GM12878 (cell line): ENCODE measurements around the gene ASB2. TPM values are rescaled to one million over a fixed set of nuclear protein-coding genes. Genes with fewer than 3 reads are reported as not detected.

Source experiments
- ATAC-seq: fragments of 200-7000 bp; cut with Tn5 transposase; 3 replicates; pipeline ENCODE4 v1.9.1; 2020; ENCODE audit warnings: mild to moderate bottlenecking, moderate library complexity
- BruUV-seq: library from RNA; stranded (reverse); fragments of 400-500 nt; replicated peaks from 2 replicates; lab custom pipeline; 2021; lab: Mats Ljungman, UMichigan
- CTCF ChIA-PET: fragments of 300-600 bp; sonication (Branson Sonifier 250); formaldehyde crosslinking; extraction: SDS; loops from one replicate; lab custom pipeline; 2021; ENCODE audit warnings: inconsistent platforms; lab: Yijun Ruan, JAX
- POLR2A ChIA-PET: fragments of 350-600 bp; formaldehyde crosslinking; extraction: SDS; loops from one replicate; lab custom pipeline; 2021; ENCODE audit warnings: inconsistent platforms; lab: Charles Lee
- RAD21 ChIA-PET: fragments of 300-600 bp; sonication (Branson Sonifier 250); formaldehyde crosslinking; loops from one replicate; lab custom pipeline; 2023; ENCODE audit warnings: antibody characterized with exemption; ENCODE audit not compliant: unreplicated experiment; lab: Charles Lee
- SMC1A ChIA-PET: fragments of 300-600 bp; sonication (Branson Sonifier 250); formaldehyde crosslinking; loops from one replicate; lab custom pipeline; 2023; ENCODE audit not compliant: unreplicated experiment, uncharacterized antibody; lab: Charles Lee
- DNase-seq: peaks from one replicate; pipeline ENCODE4 v3.0.0-alpha.2; 2011; ENCODE audit warnings: low read depth, low spot score
- FAIRE-seq: peaks from 3 replicates; lab custom pipeline; 2011; peaks lifted over from hg19 to GRCh38; lab: Jason Lieb, UNC
- H2AFZ ChIP-seq: 2 replicates; pipeline ENCODE4 v1.6.0; 2011; ENCODE audit warnings: low read depth, low read length, control low read depth; ENCODE audit not compliant: control insufficient read depth
- H3K27ac ChIP-seq: 2 replicates; pipeline ENCODE4 v1.5.1; 2011; ENCODE audit warnings: control low read depth; ENCODE audit not compliant: control insufficient read depth, insufficient read depth
- H3K27me3 ChIP-seq, 2 experiments: replicated peaks in 1 of 2; 2 replicates each; pipeline versions ENCODE4 v1.6.0 to v1.6.1; 2011; ENCODE audit warnings: low read length in 1 of 2; ENCODE audit not compliant: control insufficient read depth in 2 of 2, insufficient read depth in 2 of 2
- H3K36me3 ChIP-seq, 2 experiments: 2 replicates each; pipeline ENCODE4 v1.5.1; 2011; ENCODE audit warnings: low read length in 1 of 2; ENCODE audit not compliant: control insufficient read depth in 2 of 2, insufficient read depth in 2 of 2
- H3K4me1 ChIP-seq: 2 replicates; pipeline ENCODE4 v1.6.1; 2011; ENCODE audit warnings: mild to moderate bottlenecking, low read length, moderate library complexity, mixed read lengths; ENCODE audit not compliant: control insufficient read depth, insufficient read depth
- H3K4me2 ChIP-seq: 2 replicates; pipeline ENCODE4 v1.6.0; 2011; ENCODE audit warnings: control low read depth; ENCODE audit not compliant: control insufficient read depth, insufficient read depth
- H3K4me3 ChIP-seq: fragments of 200-600 bp; sonication (generic); 2 replicates; pipeline ENCODE4 v1.5.1; 2016
- H3K79me2 ChIP-seq: 2 replicates; pipeline ENCODE4 v1.6.0; 2011; ENCODE audit warnings: low read length; ENCODE audit not compliant: control insufficient read depth, insufficient read depth
- H3K9ac ChIP-seq: 2 replicates; pipeline ENCODE4 v1.8.0; 2011; ENCODE audit warnings: low read length, control low read depth, mixed read lengths; ENCODE audit not compliant: control insufficient read depth, insufficient read depth
- H3K9me3 ChIP-seq: replicated peaks from 3 replicates; pipeline ENCODE4 v1.5.1; 2011; ENCODE audit warnings: mild to moderate bottlenecking, low read length; ENCODE audit not compliant: control insufficient read depth, insufficient read depth
- H4K20me1 ChIP-seq: 2 replicates; pipeline ENCODE4 v1.6.0; 2011; ENCODE audit not compliant: control insufficient read depth, insufficient read depth
- CHD2 ChIP-seq: IDR thresholded peaks from 2 replicates; pipeline ENCODE4 v1.6.1; 2011; ENCODE audit warnings: low read depth, low read length, improper control_type of control experiment, borderline replicate concordance
- JUNB ChIP-seq: IDR thresholded peaks from 2 replicates; pipeline ENCODE4 v1.6.1; 2016; ENCODE audit warnings: antibody characterized with exemption, mild to moderate bottlenecking
- MEF2A ChIP-seq: IDR thresholded peaks from 2 replicates; pipeline ENCODE4 v1.6.1; 2011; ENCODE audit warnings: low read depth, mild to moderate bottlenecking, low read length, moderate library complexity; ENCODE audit not compliant: insufficient read depth
- NFYA ChIP-seq: IDR thresholded peaks from 2 replicates; pipeline ENCODE4 v1.6.1; 2011; ENCODE audit warnings: low read depth, mild to moderate bottlenecking, low read length, improper control_type of control experiment, borderline replicate concordance
- RAD21 ChIP-seq: IDR thresholded peaks from 2 replicates; pipeline ENCODE4 v1.6.1; 2011; ENCODE audit warnings: mild to moderate bottlenecking, low read depth, low read length, moderate library complexity; ENCODE audit not compliant: insufficient read depth
- USF1 ChIP-seq: IDR thresholded peaks from 2 replicates; pipeline ENCODE4 v1.6.1; 2011; ENCODE audit warnings: borderline replicate concordance, low read depth, mild to moderate bottlenecking, moderate library complexity, mixed read lengths, low read length; ENCODE audit not compliant: insufficient read depth; ENCODE audit errors: extremely low read length
- YBX1 ChIP-seq: fragments of 450-650 bp; IDR thresholded peaks from 2 replicates; pipeline ENCODE4 v1.6.1; 2016; ENCODE audit warnings: antibody characterized with exemption
- WGBS: methylation state at CpG from one replicate; pipeline ENCODE4 v1.1.6; 2016; ENCODE audit warnings: low lambda C conversion rate; ENCODE audit not compliant: insufficient replicate concordance, insufficient coverage; ENCODE audit errors: missing lambda C conversion rate; 5-methylcytosine and 5-hydroxymethylcytosine counted together
- in situ Hi-C: fragments of 300-500 bp; cut with MboI; formaldehyde crosslinking; loops from 9 replicates; pipeline ENCODE4 v1.14.3; 2018; ENCODE audit warnings: mixed read lengths
- intact Hi-C: fragments of 100-400 bp; cut with micrococcal nuclease; formaldehyde crosslinking; loops from one replicate; pipeline ENCODE4 v1.14.2; 2022; ENCODE audit not compliant: unreplicated experiment
- polyA plus RNA-seq, 11 experiments: library from polyadenylated mRNA; depleted of rRNA in 4 of 11; unstranded in 6 of 11; stranded (reverse) in 5 of 11; fragments of >200 nt; fragmentation: Nextera tagmentation in 4 of 11; fragmentation: Illumina TruSeq in 1 of 11; extraction: Ambion mirVana in 4 of 11; extraction: Trizol in 1 of 11; gene quantifications; 1 replicate in 1 of 11; 2 replicates in 10 of 11; pipeline versions ENCODE4 v1.2.1 to v1.2.3, GENCODE V29; 2011 to 2016; ENCODE audit warnings: inconsistent platforms in 2 of 11, missing spikeins in 2 of 11, low read depth in 1 of 11
- total RNA-seq, 4 experiments: library from RNA; depleted of rRNA in 3 of 4; stranded (reverse); fragments of >200 nt in 3 of 4; fragmentation: Illumina TruSeq in 1 of 4; extraction: Trizol in 1 of 4; gene quantifications; 2 replicates each; pipeline versions ENCODE4 v1.2.1 to v1.2.3, GENCODE V29; 2013 to 2021
- TF ChIP-seq, protein P1 (sequence below): IDR thresholded peaks from 2 replicates; pipeline ENCODE4 v1.6.1; 2011; ENCODE audit warnings: borderline replicate concordance, low read depth, mild to moderate bottlenecking, moderate library complexity, low read length; ENCODE audit not compliant: insufficient read depth, poor library complexity, severe bottlenecking
- TF ChIP-seq, protein P2 (sequence below): fragments of 450-650 bp; formaldehyde crosslinking; IDR thresholded peaks from 2 replicates; pipeline ENCODE4 v1.4.0; 2022; ENCODE audit warnings: mild to moderate bottlenecking, moderate library complexity
- TF ChIP-seq, protein P3 (sequence below): IDR thresholded peaks from 2 replicates; pipeline ENCODE4 v1.6.1; 2012; ENCODE audit warnings: mild to moderate bottlenecking, low read depth, low read length

Gene ASB2
- total and polyA plus RNA-seq, 10 of the 15 experiments (the other 5 are each of a cell fraction or from before 2014, with no cell fraction given): 3.0 to 54.8 (median 33.5) TPM

GRCh38 chr14:93946104-93946503, 30.3 kb downstream of the ASB2 start (continued):
- TF ChIP-seq, protein P1, sequence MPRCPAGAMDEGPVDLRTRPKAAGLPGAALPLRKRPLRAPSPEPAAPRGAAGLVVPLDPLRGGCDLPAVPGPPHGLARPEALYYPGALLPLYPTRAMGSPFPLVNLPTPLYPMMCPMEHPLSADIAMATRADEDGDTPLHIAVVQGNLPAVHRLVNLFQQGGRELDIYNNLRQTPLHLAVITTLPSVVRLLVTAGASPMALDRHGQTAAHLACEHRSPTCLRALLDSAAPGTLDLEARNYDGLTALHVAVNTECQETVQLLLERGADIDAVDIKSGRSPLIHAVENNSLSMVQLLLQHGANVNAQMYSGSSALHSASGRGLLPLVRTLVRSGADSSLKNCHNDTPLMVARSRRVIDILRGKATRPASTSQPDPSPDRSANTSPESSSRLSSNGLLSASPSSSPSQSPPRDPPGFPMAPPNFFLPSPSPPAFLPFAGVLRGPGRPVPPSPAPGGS: no peak
- TF ChIP-seq, all 136 proteins: peak for 10

DNA sequence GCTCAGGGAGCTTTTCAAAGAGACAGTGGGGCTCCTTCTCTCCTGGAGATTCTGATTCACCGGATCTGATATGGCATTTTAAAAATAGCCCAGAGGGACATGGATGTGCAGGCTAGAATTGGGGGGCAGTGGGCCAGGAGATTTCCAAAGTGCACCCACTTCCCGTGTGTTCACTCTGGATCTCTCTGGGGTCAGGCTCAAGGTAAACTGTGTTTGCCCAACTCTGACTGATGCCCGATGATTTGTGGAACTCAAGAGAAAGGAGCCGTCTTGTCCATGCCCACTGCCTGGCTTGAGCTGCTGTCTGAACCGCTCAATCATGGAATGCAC, 31.3 kb downstream of the ASB2 start:
- Histone ChIP-seq H3K9me3 (no peaks in the 10 kb centered on the region), H3K27me3 (no peaks in the 10 kb centered on the region), H3K9ac (no peak overlapping the region), H3K27ac (no peak overlapping the region), H2AFZ (no peak overlapping the region), H4K20me1 (no peaks in the 10 kb centered on the region), H3K4me1 (peaks cover 7% of the 10 kb centered on the region), H3K4me3 (no peak overlapping the region), H3K79me2 (no peaks in the 10 kb centered on the region), H3K36me3 (peaks cover 2 to 4% of the 10 kb centered on the region in 2 experiments; a peak in 3 of 4 replicates), H3K4me2 (no peak overlapping the region)
- intact Hi-C loops: no loop called here
- DNase-seq (no peak), FAIRE-seq (no peak), ATAC-seq (no peak)
- in situ Hi-C loops: no loop called here
- 85% methylated on average over 5 of the region's 5 CpGs for WGBS
- no TSS peak for BruUV-seq
- SMC1A ChIA-PET: interaction anchor here (1.0 to 19.5 kb wide), 5 partner anchors 13 to 55 kb away, joined by 4 to 409 read pairs (median 77); partner anchors contain the start of gene ASB2
- RAD21 ChIA-PET: interaction anchor here (13.9 kb wide), 1 partner anchor 56 kb away, joined by 344 read pairs; the partner anchor contains the start of gene CCDC197
- POLR2A ChIA-PET: no interaction called here
- CTCF ChIA-PET: interaction anchor here (0.8 to 11.8 kb wide), 5 partner anchors 7 to 192 kb away, joined by 3 to 343 read pairs (median 3); partner anchors contain the start of gene ASB2
- TF ChIP-seq YBX1 (no peak), JUNB (no peak), MEF2A (no peak), USF1 (no peak), NFYA (no peak), CHD2 (no peak), RAD21 (no peak)
- TF ChIP-seq, protein P2, sequence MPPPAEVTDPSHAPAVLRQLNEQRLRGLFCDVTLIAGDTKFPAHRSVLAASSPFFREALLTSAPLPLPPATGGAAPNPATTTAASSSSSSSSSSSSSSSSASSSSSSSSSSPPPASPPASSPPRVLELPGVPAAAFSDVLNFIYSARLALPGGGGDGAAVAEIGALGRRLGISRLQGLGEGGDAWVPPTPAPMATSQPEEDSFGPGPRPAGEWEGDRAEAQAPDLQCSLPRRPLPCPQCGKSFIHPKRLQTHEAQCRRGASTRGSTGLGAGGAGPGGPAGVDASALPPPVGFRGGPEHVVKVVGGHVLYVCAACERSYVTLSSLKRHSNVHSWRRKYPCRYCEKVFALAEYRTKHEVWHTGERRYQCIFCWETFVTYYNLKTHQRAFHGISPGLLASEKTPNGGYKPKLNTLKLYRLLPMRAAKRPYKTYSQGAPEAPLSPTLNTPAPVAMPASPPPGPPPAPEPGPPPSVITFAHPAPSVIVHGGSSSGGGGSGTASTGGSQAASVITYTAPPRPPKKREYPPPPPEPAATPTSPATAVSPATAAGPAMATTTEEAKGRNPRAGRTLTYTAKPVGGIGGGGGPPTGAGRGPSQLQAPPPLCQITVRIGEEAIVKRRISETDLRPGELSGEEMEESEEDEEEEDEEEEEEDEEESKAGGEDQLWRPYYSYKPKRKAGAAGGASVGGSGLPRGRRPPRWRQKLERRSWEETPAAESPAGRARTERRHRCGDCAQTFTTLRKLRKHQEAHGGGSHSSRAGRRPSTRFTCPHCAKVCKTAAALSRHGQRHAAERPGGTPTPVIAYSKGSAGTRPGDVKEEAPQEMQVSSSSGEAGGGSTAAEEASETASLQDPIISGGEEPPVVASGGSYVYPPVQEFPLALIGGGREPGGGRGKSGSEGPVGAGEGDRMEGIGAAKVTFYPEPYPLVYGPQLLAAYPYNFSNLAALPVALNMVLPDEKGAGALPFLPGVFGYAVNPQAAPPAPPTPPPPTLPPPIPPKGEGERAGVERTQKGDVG (CRISPR knock-in tag): no peak
- TF ChIP-seq, protein P3, sequence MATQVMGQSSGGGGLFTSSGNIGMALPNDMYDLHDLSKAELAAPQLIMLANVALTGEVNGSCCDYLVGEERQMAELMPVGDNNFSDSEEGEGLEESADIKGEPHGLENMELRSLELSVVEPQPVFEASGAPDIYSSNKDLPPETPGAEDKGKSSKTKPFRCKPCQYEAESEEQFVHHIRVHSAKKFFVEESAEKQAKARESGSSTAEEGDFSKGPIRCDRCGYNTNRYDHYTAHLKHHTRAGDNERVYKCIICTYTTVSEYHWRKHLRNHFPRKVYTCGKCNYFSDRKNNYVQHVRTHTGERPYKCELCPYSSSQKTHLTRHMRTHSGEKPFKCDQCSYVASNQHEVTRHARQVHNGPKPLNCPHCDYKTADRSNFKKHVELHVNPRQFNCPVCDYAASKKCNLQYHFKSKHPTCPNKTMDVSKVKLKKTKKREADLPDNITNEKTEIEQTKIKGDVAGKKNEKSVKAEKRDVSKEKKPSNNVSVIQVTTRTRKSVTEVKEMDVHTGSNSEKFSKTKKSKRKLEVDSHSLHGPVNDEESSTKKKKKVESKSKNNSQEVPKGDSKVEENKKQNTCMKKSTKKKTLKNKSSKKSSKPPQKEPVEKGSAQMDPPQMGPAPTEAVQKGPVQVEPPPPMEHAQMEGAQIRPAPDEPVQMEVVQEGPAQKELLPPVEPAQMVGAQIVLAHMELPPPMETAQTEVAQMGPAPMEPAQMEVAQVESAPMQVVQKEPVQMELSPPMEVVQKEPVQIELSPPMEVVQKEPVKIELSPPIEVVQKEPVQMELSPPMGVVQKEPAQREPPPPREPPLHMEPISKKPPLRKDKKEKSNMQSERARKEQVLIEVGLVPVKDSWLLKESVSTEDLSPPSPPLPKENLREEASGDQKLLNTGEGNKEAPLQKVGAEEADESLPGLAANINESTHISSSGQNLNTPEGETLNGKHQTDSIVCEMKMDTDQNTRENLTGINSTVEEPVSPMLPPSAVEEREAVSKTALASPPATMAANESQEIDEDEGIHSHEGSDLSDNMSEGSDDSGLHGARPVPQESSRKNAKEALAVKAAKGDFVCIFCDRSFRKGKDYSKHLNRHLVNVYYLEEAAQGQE: no peak
